Measurements from ENCODE around the gene RNF19B. TPM values are rescaled to one million over a fixed set of nuclear protein-coding genes. Genes with fewer than 3 reads are reported as not detected.
A peak's percentile ranks its signal among the peaks of the same experiment; 100 is the strongest.

Gene RNF19B
- total and polyA plus RNA-seq, 2 of the 13 experiments (the other 11 are each of a cell fraction or from before 2014, with no cell fraction given) = 15.3 to 22.5 TPM

DNA sequence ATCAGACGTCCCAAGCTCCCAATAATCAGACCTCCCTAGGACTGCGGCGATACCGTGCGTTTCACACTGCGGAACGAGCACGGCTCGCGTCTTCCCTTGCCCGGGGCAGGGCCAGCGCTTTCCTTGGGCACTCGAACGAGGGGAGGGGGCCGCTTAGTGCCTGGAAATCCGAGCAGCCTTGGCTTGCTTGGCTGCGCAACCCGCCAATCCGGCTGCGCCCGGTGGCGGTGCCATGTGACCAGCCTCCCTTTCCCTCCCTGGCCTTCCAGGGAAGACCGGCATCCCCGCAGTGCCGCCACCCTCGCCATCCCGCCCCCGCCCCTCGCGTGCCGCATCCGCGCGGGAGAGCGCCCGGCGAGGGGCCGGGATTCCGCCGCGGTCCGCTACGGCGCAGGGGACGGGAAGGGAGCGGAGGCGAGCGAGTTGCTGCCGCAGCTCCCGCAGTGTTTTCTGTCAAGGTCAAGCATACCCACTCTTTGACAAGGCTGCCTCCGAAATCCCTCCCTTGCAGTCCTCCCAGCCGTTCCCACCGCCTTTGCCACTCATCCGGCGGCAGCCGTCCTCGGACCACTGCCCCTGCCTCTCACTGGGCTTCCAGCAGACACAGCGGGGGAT is 8.3 kb upstream of the RNF19B start (continued):
- TF ChIP-seq, protein P1, sequence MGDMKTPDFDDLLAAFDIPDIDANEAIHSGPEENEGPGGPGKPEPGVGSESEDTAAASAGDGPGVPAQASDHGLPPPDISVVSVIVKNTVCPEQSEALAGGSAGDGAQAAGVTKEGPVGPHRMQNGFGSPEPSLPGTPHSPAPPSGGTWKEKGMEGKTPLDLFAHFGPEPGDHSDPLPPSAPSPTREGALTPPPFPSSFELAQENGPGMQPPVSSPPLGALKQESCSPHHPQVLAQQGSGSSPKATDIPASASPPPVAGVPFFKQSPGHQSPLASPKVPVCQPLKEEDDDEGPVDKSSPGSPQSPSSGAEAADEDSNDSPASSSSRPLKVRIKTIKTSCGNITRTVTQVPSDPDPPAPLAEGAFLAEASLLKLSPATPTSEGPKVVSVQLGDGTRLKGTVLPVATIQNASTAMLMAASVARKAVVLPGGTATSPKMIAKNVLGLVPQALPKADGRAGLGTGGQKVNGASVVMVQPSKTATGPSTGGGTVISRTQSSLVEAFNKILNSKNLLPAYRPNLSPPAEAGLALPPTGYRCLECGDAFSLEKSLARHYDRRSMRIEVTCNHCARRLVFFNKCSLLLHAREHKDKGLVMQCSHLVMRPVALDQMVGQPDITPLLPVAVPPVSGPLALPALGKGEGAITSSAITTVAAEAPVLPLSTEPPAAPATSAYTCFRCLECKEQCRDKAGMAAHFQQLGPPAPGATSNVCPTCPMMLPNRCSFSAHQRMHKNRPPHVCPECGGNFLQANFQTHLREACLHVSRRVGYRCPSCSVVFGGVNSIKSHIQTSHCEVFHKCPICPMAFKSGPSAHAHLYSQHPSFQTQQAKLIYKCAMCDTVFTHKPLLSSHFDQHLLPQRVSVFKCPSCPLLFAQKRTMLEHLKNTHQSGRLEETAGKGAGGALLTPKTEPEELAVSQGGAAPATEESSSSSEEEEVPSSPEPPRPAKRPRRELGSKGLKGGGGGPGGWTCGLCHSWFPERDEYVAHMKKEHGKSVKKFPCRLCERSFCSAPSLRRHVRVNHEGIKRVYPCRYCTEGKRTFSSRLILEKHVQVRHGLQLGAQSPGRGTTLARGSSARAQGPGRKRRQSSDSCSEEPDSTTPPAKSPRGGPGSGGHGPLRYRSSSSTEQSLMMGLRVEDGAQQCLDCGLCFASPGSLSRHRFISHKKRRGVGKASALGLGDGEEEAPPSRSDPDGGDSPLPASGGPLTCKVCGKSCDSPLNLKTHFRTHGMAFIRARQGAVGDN (CRISPR knock-in tag; IDR thresholded peaks at IDR 0.05) = peak; percentile 78
- TF ChIP-seq, protein P2, sequence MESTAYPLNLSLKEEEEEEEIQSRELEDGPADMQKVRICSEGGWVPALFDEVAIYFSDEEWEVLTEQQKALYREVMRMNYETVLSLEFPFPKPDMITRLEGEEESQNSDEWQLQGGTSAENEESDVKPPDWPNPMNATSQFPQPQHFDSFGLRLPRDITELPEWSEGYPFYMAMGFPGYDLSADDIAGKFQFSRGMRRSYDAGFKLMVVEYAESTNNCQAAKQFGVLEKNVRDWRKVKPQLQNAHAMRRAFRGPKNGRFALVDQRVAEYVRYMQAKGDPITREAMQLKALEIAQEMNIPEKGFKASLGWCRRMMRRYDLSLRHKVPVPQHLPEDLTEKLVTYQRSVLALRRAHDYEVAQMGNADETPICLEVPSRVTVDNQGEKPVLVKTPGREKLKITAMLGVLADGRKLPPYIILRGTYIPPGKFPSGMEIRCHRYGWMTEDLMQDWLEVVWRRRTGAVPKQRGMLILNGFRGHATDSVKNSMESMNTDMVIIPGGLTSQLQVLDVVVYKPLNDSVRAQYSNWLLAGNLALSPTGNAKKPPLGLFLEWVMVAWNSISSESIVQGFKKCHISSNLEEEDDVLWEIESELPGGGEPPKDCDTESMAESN (CRISPR knock-in tag; conservative IDR thresholded peaks at IDR 0.05) = 0 out of 2 replicates have a peak, but pooled peaks have one; percentile 31
- TF ChIP-seq CHCHD3 (CRISPR knock-in tag; IDR thresholded peaks at IDR 0.05) (no peak), HNF4G (IDR thresholded peaks at IDR 0.05; ENCODE audit: borderline replicate concordance, low read depth, low read length) (no peak), HNF4G (CRISPR knock-in tag; IDR thresholded peaks at IDR 0.05; ENCODE audit: borderline replicate concordance, low read depth) (0 out of 2 replicates have a peak, but pooled peaks have one; percentile 17), SPEN (CRISPR knock-in tag; IDR thresholded peaks at IDR 0.05; ENCODE audit: low read depth) (peak; percentile 57; the same call in 1 of the 2 replicates), ZNF563 (CRISPR knock-in tag; IDR thresholded peaks at IDR 0.05) (0 out of 2 replicates have a peak, but pooled peaks have one; percentile 22), TAF15 (IDR thresholded peaks at IDR 0.05; ENCODE audit: low read depth, low read length, poor library complexity, severe bottlenecking) (no peak), ARNT (IDR thresholded peaks at IDR 0.05) (no peak), HNRNPLL (IDR thresholded peaks at IDR 0.05; ENCODE audit: low read depth, low read length, poor library complexity, severe bottlenecking) (peak; percentile 81), ZMYM4 (CRISPR knock-in tag; IDR thresholded peaks at IDR 0.05) (0 out of 2 replicates have a peak, but pooled peaks have one; percentile 11)
- TF ChIP-seq, protein P3, sequence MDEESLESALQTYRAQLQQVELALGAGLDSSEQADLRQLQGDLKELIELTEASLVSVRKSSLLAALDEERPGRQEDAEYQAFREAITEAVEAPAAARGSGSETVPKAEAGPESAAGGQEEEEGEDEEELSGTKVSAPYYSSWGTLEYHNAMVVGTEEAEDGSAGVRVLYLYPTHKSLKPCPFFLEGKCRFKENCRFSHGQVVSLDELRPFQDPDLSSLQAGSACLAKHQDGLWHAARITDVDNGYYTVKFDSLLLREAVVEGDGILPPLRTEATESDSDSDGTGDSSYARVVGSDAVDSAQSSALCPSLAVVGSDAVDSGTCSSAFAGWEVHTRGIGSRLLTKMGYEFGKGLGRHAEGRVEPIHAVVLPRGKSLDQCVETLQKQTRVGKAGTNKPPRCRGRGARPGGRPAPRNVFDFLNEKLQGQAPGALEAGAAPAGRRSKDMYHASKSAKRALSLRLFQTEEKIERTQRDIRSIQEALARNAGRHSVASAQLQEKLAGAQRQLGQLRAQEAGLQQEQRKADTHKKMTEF (CRISPR knock-in tag; IDR thresholded peaks at IDR 0.05) = peak; percentile 33; the same call in 1 of the 2 replicates
- TF ChIP-seq, protein P4, sequence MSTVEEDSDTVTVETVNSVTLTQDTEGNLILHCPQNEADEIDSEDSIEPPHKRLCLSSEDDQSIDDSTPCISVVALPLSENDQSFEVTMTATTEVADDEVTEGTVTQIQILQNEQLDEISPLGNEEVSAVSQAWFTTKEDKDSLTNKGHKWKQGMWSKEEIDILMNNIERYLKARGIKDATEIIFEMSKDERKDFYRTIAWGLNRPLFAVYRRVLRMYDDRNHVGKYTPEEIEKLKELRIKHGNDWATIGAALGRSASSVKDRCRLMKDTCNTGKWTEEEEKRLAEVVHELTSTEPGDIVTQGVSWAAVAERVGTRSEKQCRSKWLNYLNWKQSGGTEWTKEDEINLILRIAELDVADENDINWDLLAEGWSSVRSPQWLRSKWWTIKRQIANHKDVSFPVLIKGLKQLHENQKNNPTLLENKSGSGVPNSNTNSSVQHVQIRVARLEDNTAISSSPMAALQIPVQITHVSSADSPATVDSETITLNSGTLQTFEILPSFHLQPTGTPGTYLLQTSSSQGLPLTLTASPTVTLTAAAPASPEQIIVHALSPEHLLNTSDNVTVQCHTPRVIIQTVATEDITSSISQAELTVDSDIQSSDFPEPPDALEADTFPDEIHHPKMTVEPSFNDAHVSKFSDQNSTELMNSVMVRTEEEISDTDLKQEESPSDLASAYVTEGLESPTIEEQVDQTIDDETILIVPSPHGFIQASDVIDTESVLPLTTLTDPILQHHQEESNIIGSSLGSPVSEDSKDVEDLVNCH (CRISPR knock-in tag; IDR thresholded peaks at IDR 0.05) = no peak
- TF ChIP-seq, protein P5, sequence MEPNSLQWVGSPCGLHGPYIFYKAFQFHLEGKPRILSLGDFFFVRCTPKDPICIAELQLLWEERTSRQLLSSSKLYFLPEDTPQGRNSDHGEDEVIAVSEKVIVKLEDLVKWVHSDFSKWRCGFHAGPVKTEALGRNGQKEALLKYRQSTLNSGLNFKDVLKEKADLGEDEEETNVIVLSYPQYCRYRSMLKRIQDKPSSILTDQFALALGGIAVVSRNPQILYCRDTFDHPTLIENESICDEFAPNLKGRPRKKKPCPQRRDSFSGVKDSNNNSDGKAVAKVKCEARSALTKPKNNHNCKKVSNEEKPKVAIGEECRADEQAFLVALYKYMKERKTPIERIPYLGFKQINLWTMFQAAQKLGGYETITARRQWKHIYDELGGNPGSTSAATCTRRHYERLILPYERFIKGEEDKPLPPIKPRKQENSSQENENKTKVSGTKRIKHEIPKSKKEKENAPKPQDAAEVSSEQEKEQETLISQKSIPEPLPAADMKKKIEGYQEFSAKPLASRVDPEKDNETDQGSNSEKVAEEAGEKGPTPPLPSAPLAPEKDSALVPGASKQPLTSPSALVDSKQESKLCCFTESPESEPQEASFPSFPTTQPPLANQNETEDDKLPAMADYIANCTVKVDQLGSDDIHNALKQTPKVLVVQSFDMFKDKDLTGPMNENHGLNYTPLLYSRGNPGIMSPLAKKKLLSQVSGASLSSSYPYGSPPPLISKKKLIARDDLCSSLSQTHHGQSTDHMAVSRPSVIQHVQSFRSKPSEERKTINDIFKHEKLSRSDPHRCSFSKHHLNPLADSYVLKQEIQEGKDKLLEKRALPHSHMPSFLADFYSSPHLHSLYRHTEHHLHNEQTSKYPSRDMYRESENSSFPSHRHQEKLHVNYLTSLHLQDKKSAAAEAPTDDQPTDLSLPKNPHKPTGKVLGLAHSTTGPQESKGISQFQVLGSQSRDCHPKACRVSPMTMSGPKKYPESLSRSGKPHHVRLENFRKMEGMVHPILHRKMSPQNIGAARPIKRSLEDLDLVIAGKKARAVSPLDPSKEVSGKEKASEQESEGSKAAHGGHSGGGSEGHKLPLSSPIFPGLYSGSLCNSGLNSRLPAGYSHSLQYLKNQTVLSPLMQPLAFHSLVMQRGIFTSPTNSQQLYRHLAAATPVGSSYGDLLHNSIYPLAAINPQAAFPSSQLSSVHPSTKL (CRISPR knock-in tag; IDR thresholded peaks at IDR 0.05) = peak; percentile 27; the same call in 1 of the 2 replicates
